Measurements from ENCODE around the gene ONECUT3. TPM values are rescaled to one million over a fixed set of nuclear protein-coding genes. Genes with fewer than 3 reads are reported as not detected.

Gene ONECUT3
- total RNA-seq, 1 donor from 2014 or later: 41.9 TPM

GRCh38 chr19:1730157-1730556 lies 23.1 kb upstream of the ONECUT3 start:
- Mint-ChIP-seq H3K27ac (peak overlapping the region; percentile 52), H3K4me1 (ENCODE audit: low read depth) (peaks cover 2% of the 10 kb centered on the region), H3K4me3 (ENCODE audit: low read depth) (no peak overlapping the region), H3K9me3 (ENCODE audit: low read depth) (no peaks in the 10 kb centered on the region), H3K27me3 (peaks cover 32% of the 10 kb centered on the region), H3K36me3 (ENCODE audit: insufficient read depth) (no peaks in the 10 kb centered on the region)
- no peak for DNase-seq (ENCODE audit: low spot score, unreplicated experiment)
- no peak for TF ChIP-seq CTCF (IDR thresholded peaks at IDR 0.05; ENCODE audit: unreplicated experiment)

- TF ChIP-seq CTCF (IDR thresholded peaks at IDR 0.05; ENCODE audit: unreplicated experiment): no peak
- Mint-ChIP-seq H3K36me3 (ENCODE audit: insufficient read depth) (no peaks in the 10 kb centered on the region), H3K4me3 (ENCODE audit: low read depth) (no peak overlapping the region), H3K9me3 (ENCODE audit: low read depth) (no peaks in the 10 kb centered on the region), H3K27ac (no peak overlapping the region), H3K4me1 (ENCODE audit: low read depth) (peaks cover 2% of the 10 kb centered on the region), H3K27me3 (peaks cover 30% of the 10 kb centered on the region)
- DNase-seq (ENCODE audit: low spot score, unreplicated experiment): no peak
Observed at GRCh38 chr19:1734321-1734966, 18.9 kb upstream of the ONECUT3 start.

DNA sequence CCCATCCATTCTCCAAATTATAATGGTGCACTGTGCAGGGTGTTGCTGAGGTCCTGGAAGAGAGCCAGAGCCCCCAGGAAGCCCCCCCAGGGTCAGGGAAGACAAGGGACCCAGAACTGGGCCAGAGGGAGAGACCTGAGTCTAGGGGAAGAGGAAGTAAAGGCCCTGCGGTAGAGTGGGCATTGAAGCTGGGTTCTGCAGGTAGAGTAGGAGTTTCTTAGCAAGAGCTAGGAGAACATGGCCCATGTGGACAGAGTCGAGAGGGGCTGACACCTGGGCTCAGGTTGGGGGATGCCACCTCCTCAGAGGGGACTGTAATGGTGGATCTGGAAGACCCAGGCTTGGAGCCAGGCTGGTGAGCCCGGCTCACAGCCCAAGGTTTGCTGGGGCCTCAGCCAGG lies 17.0 kb upstream of the ONECUT3 start:
- no peak for TF ChIP-seq CTCF (IDR thresholded peaks at IDR 0.05; ENCODE audit: unreplicated experiment)
- H3K4me1 Mint-ChIP-seq (ENCODE audit: low read depth): peaks cover 2% of the 10 kb centered on the region
- no peak overlapping the region for H3K27ac Mint-ChIP-seq
- H3K9me3 Mint-ChIP-seq (ENCODE audit: low read depth): peaks cover 3% of the 10 kb centered on the region
- no peak overlapping the region for H3K4me3 Mint-ChIP-seq (ENCODE audit: low read depth)
- no peaks in the 10 kb centered on the region for H3K36me3 Mint-ChIP-seq (ENCODE audit: insufficient read depth)
- DNase-seq (ENCODE audit: low spot score, unreplicated experiment): no peak
- peaks cover 36% of the 10 kb centered on the region for H3K27me3 Mint-ChIP-seq

- peaks cover 3% of the 10 kb centered on the region for H3K9me3 Mint-ChIP-seq (ENCODE audit: low read depth)
- H3K36me3 Mint-ChIP-seq (ENCODE audit: insufficient read depth): no peaks in the 10 kb centered on the region
Observed at GRCh38 chr19:1736927-1737326, 16.4 kb upstream of the ONECUT3 start.

GRCh38 chr19:1739960-1740629 lies 13.2 kb upstream of the ONECUT3 start:
- H3K36me3 Mint-ChIP-seq (ENCODE audit: insufficient read depth): no peaks in the 10 kb centered on the region
- peaks cover 2% of the 10 kb centered on the region for H3K4me1 Mint-ChIP-seq (ENCODE audit: low read depth)
- no peak for TF ChIP-seq CTCF (IDR thresholded peaks at IDR 0.05; ENCODE audit: unreplicated experiment)
- H3K27me3 Mint-ChIP-seq: peaks cover 19% of the 10 kb centered on the region
- H3K4me3 Mint-ChIP-seq (ENCODE audit: low read depth): no peak overlapping the region
- no peak overlapping the region for H3K27ac Mint-ChIP-seq
- peaks cover 3% of the 10 kb centered on the region for H3K9me3 Mint-ChIP-seq (ENCODE audit: low read depth)
- DNase-seq (ENCODE audit: low spot score, unreplicated experiment): no peak

More at GRCh38 chr19:1736927-1737326, 16.4 kb upstream of the ONECUT3 start:
- Mint-ChIP-seq H3K4me1 (ENCODE audit: low read depth) (peaks cover 2% of the 10 kb centered on the region), H3K4me3 (ENCODE audit: low read depth) (no peak overlapping the region), H3K27me3 (peaks cover 35% of the 10 kb centered on the region), H3K27ac (no peak overlapping the region)
- no peak for TF ChIP-seq CTCF (IDR thresholded peaks at IDR 0.05; ENCODE audit: unreplicated experiment)
- DNase-seq (ENCODE audit: low spot score, unreplicated experiment): no peak
